ENCODE results near the gene STARD3. TPM values are rescaled to one million over a fixed set of nuclear protein-coding genes. Genes with fewer than 3 reads are reported as not detected.

STARD3 gene
- polyA plus RNA-seq, 5 donors: 44.5 to 62.7 (median 58.2) TPM

DNA sequence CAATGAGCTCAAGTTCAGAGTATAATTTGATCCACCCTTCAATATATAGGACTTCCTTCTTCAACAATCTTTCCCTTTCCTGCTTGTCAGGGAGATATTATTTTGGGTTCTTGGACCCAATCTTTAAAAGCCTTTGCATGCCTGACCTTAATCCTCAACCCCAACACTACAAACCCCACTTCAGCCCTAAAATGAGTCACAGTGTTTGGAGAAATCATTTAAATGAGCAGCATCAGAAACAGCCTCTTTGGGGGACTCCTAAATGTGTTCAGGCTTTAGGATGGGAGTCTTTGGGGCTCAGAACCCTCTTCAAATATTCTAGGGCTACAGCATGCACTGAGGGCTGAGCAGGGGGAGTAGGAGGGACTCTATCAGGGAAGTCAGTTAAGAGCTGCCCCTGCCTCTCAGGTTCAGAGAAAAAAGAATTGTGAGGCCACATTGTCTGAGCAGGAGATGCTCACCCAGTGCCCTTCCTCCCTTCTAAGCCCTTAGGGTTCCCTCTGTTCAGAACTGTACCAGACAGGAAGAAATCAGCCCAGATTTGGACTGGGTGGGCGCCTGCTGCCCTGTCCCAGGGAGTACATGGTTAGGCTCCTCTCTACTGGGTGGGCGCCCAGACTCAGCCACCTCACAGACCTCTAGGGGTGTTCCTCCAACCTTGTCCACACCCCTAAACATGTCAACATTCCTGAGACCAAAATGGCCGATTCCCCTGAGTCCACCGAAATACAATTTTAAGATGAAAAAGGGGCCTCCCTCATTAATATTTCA, 34.2 kb upstream of the STARD3 start:
- no peak for DNase-seq

- no peak for DNase-seq
Measured at GRCh38 chr17:39603304-39604016, 33.5 kb upstream of the STARD3 start.

DNA sequence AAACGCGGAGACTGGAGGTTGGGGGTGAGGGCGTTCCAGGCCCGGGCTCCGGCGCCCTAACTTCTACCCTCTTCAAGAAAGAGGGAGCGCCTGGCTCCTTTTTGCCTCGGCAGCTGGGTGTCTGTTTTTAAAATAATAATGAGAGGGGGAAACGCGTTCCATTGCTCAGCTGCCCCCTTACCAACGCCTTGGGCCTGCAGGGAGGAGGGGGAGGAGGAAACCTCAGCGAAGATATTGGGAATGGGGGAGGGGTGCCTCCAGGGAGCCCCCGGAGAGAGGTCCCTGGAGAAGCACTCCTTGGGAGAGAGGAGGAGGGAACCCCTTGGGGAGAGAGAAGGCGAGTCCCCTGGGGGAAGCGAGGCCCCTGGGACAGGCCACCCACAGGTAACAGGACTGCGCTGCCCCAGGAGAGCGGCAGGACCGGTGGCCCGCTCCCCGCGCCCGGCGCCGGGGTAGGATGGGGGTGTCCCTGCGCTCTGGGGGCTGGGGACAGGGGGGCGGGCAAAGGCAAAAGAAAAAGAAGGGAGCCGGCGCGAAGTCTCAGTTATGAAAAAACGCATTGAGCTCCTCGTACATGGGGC, 31.9 kb upstream of the STARD3 start:
- no peak for DNase-seq

DNA sequence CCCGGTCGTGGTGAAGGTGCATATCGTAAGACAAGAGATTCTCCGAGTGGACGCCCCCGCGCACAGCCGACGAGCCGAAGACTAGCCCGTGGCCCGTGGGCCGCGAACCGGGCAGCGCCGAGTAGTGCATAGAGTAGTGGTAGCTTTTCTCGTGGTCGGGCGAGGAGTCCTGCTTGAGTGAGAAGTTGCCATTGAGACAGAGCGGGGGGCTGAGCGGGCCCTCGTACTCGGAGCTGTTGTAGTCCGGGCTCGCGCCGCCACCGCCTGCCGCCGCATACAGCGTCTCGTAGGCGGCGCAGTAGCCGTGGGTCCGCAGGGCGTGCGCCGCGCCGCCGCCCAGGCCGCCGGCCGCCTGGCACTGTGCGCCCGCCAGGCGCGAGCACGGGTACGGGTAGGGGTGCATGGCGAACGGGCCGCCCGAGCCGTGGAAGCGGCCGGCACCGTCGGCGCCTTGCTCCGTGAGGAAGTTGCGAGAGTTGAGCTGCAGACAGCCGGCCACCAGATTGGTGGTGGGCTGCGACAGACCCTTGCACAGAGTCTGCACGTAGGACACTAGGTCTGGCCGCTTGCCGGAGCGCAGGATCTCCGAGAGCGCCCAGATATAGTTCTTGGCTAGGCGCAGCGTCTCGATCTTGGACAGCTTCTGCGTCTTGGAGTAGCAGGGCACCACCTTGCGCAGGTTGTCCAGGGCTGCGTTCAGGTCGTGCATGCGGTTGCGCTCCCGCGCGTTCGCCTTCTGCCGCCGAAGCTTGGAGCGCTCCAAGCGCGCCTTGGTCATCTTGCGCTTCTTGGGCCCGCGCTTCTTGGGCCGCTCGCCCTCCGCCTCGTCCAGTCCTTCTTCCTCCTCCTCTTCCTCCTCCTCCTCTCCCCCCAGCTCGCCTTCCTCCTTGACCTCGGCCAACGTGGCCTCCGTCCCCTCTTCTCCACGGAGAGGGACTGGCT, 31.2 kb upstream of the STARD3 start:
- no peak for DNase-seq

- no peak for DNase-seq
Measured at GRCh38 chr17:39606434-39607056, 30.4 kb upstream of the STARD3 start.

DNA sequence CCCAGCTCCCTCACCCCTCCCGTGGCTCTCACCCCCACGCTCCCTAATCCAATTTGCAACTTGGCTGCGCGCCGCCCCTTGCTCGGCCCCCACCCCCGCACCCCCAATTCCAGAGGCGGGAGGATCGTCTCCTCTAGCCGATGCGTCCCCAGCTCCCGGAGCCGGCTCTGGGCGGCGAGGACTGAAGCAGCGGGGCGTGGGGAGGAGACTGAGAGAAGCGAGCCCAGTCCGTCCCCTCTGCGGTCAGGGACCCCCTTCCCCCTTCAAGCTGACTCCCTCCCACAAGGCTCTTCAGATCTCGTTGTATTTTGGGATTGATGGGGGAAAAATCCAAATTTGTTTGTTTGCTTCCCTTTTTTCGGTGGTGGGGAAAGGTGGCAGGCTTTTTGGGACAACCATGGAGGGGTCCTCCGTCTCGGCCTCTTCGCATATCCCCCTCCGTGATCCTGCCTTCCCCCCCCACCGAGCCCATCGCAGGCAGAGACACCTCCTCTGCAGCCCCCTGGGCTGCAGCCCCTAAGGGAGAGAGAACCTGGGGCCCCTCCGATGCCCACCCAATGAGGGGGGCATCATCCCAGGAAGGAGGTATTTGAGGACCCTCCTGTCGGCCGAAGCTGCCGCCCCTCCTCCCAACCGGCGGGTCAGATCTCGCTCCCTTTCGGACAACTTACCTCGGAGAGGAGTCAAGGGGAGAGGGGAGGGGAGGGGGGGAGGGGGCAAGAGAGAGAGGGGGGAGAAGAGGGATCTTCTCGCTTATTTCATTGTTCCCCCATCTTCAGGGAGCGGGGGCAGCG, 29.7 kb upstream of the STARD3 start:
- DNase-seq: no peak

GRCh38 chr17:39607851-39608130, 29.2 kb upstream of the STARD3 start, which contains the start of gene NEUROD2:
Gene NEUROD2, minus strand, starts transcription at chr17:39607920. Its CDS starts 1,321 bp downstream, at chr17:39606599.
- DNase-seq: no peak

DNA sequence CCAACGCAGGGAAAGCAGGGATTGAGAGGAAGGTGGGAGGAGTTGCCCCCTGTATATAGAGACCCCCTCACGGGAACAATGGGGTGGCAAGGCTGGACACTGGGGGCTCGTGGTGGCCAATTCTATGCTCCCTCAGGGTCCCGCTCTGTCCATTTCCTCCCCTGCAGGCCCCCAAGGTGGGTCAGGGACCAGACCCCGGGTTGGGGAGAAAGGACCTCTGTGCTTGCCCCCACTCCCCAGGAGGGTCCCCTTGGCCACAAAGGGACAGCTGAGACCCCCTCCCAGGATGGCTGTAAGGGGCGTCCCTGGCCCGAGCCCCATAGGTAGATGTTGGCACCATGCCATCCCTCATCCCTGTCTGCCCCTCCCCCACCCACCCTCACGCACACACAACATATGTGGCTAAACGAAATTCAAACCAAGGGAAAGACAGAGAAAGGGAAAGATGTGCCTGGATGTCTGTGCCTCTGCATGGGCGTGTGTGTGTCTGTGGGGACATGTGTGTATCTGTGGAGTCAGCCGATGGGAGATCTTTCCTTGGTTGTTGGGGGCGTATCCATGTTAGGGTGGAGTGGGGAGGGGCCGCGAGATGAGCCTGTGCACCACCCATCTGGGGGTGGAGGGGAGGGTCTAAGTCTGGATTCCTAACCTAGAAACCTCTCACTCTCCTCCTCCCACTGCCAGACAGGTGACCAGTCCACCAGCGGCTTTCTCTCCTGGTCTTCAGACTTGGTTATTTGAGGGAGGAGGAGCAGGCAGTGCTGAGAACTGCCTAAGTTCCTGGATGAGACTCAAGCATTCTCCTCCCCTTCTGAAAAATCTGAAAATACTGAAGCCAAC, 28.6 kb upstream of the STARD3 start:
- DNase-seq: no peak

- DNase-seq: no peak
Measured at GRCh38 chr17:39609416-39610025, 27.4 kb upstream of the STARD3 start.

- DNase-seq: no peak
Measured at GRCh38 chr17:39611401-39612112, 25.4 kb upstream of the STARD3 start.

DNA sequence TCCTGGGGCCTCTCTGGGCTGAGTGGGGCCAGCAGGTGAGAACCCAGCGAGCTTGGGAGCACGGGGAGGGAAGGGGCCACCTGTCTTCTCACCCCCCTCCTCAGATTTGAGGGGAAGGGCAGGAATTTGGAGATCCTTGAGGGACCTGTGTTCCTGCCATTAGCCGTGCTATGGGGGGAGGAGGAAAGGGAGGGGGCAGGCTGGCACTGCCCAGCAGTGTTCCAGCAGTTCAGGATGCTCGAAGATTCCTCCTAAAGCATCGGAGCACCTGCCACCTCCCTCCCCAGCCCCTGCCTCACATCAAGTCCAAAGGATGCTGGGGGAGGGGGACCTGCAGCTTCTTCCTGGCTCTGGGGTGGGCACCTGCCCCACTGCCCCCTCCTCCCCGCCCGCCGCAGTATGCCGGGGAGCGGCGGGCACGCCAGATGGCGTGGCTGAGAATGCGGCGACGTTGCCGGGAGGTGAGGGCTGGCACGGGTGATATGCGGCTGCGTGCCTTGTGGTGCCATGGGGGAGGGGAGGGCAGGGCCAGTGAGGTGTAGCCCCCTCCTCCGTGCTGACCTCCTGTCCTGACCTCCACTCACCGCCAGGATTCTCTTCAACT, 24.6 kb upstream of the STARD3 start:
- DNase-seq: no peak

DNA sequence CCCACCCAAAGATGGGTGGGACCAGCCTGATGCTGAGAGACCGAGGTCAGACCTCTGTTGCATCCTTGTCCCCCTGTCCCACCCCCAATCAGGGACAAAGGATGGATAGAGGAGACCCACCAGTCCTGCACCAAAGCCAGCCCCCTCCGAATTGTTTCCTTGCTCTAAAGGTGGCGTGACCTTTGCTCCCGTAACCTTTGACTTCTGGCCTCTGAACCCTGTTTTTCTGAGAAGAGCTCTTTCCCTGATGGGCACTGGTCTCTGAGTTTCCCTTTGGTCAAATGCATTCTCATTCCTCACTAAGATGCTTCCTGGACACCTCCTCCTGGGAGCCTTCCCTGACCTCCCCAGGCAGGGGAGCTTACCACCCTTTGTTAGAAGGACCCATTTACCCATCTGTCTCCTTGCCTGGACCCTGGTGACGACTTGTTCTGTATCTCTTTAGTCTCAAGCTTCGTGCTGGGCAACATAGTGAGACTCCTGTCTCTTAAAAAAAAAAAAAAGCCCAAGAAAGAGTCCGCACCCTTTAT, 23.9 kb upstream of the STARD3 start:
- no peak for DNase-seq

DNA sequence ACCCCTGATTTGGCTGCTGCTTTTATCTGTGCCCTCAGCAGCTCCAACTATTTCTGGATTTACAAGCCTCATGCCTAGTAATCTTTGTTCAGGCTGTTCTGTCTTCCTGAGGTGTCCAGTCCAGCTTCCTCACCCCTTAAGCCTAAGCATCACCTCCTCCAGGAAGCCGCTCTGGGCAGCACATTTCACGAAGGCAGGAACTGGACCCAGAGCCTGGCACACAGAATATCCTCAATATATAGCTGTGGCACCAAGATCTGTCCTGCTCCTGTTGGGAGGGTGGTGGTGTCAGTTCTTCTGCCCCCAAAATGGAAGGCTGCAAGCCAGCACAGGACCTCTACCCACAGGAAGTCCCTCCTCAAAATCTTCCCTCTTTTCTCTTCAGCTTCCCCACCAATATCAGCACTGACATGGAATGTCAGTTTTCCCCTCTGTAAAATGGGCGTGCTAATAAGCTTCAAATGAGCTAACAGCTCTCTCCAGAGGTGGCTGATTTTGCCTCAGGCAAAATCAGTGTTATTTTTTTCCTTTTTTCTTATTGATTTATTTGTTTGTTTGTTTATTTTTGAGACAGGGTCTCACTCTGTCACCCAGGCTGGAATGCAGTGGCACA, 22.3 kb upstream of the STARD3 start:
- no peak for DNase-seq

GRCh38 chr17:39615434-39615833, 21.5 kb upstream of the STARD3 start:
- no peak for DNase-seq

DNA sequence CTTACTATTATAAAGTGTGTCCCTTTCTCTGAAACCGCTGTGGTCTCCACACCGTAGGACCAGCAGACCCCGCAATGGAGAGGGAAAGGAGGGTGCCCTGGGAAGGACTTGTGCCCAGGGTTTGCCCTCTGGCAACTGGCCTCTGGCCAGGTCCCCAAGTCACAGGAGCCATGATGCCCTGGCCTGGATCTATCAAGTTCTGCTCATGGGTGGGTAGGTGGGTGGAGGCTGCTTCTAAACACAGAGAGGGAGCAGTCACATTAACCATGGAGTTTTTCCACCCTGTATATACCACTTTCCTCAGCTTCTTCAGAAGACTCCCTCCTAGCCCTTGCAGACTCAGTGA, 19.9 kb upstream of the STARD3 start:
- no peak for DNase-seq

DNA sequence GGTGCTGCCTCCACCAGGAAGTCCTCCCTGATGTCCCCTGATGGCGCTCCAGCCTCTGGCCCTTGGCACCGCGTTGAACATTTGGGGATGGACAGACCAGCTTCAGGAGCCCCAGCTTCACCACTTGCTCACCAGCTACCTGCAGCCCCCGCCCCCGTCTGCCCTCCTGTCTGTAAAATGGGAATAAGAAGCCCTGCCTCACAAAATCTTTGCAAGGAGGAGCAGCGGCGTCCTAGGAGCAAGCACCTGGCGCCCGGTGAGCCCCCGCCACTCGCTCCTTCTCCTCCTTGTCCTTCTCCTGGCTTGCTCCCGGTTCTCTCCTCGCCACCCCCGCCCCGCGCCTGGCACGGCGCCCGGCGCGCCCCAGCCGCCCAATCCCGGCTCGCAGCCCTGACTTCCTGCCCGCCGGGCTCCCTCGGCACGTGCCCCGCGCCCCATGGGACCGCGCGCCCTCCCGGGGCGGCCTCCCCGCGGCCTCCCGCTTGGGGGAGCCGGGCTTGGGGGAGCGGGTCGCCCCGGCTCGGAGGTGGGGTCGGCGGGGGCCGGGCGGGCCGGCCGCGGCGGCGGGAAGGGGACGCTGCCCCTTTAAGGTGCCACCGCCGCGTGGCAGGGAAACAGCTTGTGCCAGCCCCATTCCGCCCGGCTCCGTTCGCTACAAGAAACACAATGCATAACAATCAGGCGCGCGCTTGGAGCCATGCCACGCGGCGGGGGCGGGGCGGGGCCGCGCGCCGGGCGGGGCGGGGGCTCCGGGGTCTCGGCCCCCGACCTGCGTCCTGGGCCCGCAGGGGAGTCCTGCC, 19.3 kb upstream of the STARD3 start:
- peak; percentile 50 to 58 for DNase-seq
